ENCODE measurements around the gene CTU1.

The CTU1 gene

DNA sequence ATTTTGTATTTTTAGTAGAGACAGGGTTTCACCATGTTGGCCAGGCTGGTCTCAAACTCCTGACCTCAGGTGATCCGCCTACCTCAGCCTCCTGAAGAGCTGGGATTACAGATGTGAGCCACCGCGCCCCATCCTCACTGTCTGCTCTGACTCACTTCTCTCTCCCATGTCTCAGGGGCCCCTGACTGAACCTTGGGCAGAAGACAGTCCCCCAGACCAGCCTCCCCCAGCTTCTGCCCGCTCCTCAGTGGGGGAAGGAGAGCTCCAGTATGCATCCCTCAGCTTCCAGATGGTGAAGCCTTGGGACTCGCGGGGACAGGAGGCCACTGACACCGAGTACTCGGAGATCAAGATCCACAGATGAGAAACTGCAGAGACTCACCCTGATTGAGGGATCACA lies 21.5 kb upstream of the CTU1 start:
- Histone ChIP-seq H3K9ac (ENCODE audit: low read depth, low read length) (no peak overlapping the region), H3K27me3 (ENCODE audit: control insufficient read depth, insufficient read depth, low read length) (no peaks in the 10 kb centered on the region; the same call in 1 of the 2 replicates), H3K36me3 (ENCODE audit: control insufficient read depth, insufficient read depth, low read length) (no peaks in the 10 kb centered on the region), H3K27ac (ENCODE audit: low read depth, low read length) (no peak overlapping the region), H3K4me3 (ENCODE audit: low read depth, low read length) (no peak overlapping the region), H3K9me3 (ENCODE audit: control insufficient read depth, insufficient read depth, low read length) (no peaks in the 10 kb centered on the region), H3K4me1 (ENCODE audit: control insufficient read depth, insufficient read depth, low read length) (no peaks in the 10 kb centered on the region)

DNA sequence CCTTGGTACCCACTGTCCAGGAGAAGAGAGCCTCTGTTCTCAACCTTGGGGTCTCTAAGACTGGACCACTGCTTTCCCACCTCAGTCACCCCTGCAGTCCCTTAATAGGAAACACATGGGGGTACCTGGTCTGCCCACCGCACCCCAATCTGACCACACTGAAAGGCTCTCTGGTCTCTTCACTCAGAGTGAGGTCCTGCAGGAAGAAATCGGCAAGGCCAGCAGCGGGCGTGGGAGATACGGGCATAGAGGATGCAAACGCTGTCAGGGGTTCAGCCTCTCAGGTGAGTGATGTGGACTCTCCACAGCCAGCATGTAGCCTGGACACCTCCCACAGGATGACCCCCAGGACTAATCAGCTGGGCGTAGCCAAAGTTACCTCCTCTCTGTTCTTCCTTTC lies 20.0 kb upstream of the CTU1 start:
- Histone ChIP-seq H3K36me3 (ENCODE audit: control insufficient read depth, insufficient read depth, low read length) (no peaks in the 10 kb centered on the region), H3K4me1 (ENCODE audit: control insufficient read depth, insufficient read depth, low read length) (no peaks in the 10 kb centered on the region), H3K27me3 (ENCODE audit: control insufficient read depth, insufficient read depth, low read length) (no peaks in the 10 kb centered on the region; the same call in 1 of the 2 replicates), H3K4me3 (ENCODE audit: low read depth, low read length) (no peak overlapping the region), H3K9me3 (ENCODE audit: control insufficient read depth, insufficient read depth, low read length) (no peaks in the 10 kb centered on the region), H3K27ac (ENCODE audit: low read depth, low read length) (no peak overlapping the region), H3K9ac (ENCODE audit: low read depth, low read length) (no peak overlapping the region)

DNA sequence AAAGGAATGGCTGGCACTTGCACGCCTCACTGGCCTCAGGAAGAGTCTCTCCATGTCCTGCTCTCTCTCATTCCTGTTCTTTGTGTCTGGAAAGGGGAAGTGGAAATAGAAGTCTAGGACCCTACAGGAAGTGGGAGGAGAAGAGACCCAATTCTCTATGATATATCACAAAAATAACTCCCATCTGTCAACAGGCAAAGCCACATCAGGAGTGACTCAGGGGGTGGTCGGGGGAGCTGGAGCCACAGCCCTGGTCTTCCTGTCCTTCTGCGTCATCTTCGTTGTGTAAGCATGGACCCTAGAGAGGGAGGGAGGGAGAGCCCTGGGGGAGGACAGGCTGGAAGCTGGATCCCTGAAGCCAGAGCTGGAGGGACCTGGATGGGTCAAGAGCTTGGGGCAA lies 19.5 kb upstream of the CTU1 start:
- H3K9me3 ChIP-seq (ENCODE audit: control insufficient read depth, insufficient read depth, low read length) = no peaks in the 10 kb centered on the region
- H3K27me3 ChIP-seq (ENCODE audit: control insufficient read depth, insufficient read depth, low read length) = no peaks in the 10 kb centered on the region; the same call in 1 of the 2 replicates
- no peak overlapping the region for H3K27ac ChIP-seq (ENCODE audit: low read depth, low read length)
- H3K36me3 ChIP-seq (ENCODE audit: control insufficient read depth, insufficient read depth, low read length) = no peaks in the 10 kb centered on the region
- H3K9ac ChIP-seq (ENCODE audit: low read depth, low read length) = no peak overlapping the region
- H3K4me3 ChIP-seq (ENCODE audit: low read depth, low read length) = no peak overlapping the region
- no peaks in the 10 kb centered on the region for H3K4me1 ChIP-seq (ENCODE audit: control insufficient read depth, insufficient read depth, low read length)

DNA sequence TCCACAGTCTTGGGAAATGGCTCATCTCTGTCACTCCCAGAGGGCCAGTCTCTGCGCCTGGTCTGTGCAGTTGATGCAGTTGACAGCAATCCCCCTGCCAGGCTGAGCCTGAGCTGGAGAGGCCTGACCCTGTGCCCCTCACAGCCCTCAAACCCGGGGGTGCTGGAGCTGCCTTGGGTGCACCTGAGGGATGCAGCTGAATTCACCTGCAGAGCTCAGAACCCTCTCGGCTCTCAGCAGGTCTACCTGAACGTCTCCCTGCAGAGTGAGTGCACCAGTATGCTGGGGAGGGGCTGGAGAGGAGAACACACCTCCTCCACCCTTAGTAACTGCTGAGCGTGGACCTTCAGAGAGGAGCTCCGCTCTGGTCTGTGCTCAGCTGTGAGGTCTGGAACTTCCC lies 18.8 kb upstream of the CTU1 start:
- Histone ChIP-seq H3K36me3 (ENCODE audit: control insufficient read depth, insufficient read depth, low read length) (no peaks in the 10 kb centered on the region), H3K9ac (ENCODE audit: low read depth, low read length) (no peak overlapping the region), H3K27ac (ENCODE audit: low read depth, low read length) (no peak overlapping the region), H3K9me3 (ENCODE audit: control insufficient read depth, insufficient read depth, low read length) (no peaks in the 10 kb centered on the region), H3K4me3 (ENCODE audit: low read depth, low read length) (no peak overlapping the region), H3K27me3 (ENCODE audit: control insufficient read depth, insufficient read depth, low read length) (no peaks in the 10 kb centered on the region; the same call in 1 of the 2 replicates), H3K4me1 (ENCODE audit: control insufficient read depth, insufficient read depth, low read length) (no peaks in the 10 kb centered on the region)

DNA sequence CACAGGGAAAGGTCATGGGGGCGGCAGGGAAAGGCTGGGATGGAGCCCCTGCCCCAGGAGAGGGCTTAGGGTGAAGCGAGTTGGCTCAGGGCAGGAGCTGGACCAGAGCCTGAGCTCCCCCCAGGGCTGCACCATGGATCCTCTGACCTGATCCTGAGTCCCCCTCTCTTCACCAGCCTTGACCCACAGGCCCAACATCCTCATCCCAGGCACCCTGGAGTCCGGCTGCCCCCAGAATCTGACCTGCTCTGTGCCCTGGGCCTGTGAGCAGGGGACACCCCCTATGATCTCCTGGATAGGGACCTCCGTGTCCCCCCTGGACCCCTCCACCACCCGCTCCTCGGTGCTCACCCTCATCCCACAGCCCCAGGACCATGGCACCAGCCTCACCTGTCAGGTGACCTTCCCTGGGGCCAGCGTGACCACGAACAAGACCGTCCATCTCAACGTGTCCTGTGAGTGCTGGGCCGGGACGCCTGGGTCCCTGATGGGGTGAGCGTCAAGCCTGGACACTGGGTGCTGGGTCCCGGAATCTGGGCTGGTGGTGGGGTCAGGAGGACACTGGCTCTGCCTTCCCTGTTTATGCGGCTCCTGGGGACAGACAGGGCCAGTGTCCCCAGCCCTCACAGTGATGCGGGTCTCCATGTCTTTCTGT lies 17.3 kb upstream of the CTU1 start:
- no peak overlapping the region for H3K27ac ChIP-seq (ENCODE audit: low read depth, low read length)
- H3K36me3 ChIP-seq (ENCODE audit: control insufficient read depth, insufficient read depth, low read length) = no peaks in the 10 kb centered on the region
- no peaks in the 10 kb centered on the region; the same call in 1 of the 2 replicates for H3K27me3 ChIP-seq (ENCODE audit: control insufficient read depth, insufficient read depth, low read length)
- H3K4me3 ChIP-seq (ENCODE audit: low read depth, low read length) = no peak overlapping the region
- H3K9ac ChIP-seq (ENCODE audit: low read depth, low read length) = no peak overlapping the region
- H3K4me1 ChIP-seq (ENCODE audit: control insufficient read depth, insufficient read depth, low read length) = no peaks in the 10 kb centered on the region
- H3K9me3 ChIP-seq (ENCODE audit: control insufficient read depth, insufficient read depth, low read length) = no peaks in the 10 kb centered on the region

DNA sequence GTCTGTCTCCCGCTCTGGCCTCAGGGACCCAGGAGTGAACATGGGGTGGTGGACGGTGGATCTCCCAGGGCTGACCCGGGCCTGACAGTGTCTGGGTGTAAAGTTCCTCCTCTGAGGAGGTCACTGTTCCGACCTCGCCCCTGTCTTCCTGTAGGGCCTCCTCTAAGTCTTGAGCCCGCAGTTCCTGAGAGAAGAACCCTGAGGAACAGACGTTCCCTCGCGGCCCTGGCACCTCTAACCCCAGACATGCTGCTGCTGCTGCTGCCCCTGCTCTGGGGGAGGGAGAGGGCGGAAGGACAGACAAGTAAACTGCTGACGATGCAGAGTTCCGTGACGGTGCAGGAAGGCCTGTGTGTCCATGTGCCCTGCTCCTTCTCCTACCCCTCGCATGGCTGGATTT lies 16.5 kb upstream of the CTU1 start, which contains the start of gene SIGLEC9:
TSS of gene SIGLEC9 (plus strand) at position 178 of the 400 bp plus-strand sequence. CDS start at position 247, 69 bp downstream.
- no peak within 1 kb of the TSS for H3K9ac ChIP-seq (ENCODE audit: low read depth, low read length)
- no peaks in the 10 kb centered on the region for H3K36me3 ChIP-seq (ENCODE audit: control insufficient read depth, insufficient read depth, low read length)
- no peak within 1 kb of the TSS for H3K27ac ChIP-seq (ENCODE audit: low read depth, low read length)
- no peak within 1 kb of the TSS for H3K4me3 ChIP-seq (ENCODE audit: low read depth, low read length)
- H3K9me3 ChIP-seq (ENCODE audit: control insufficient read depth, insufficient read depth, low read length) = no peaks in the 10 kb centered on the region
- H3K27me3 ChIP-seq (ENCODE audit: control insufficient read depth, insufficient read depth, low read length) = no peaks in the 10 kb centered on the region
- H3K4me1 ChIP-seq (ENCODE audit: control insufficient read depth, insufficient read depth, low read length) = no peaks in the 10 kb centered on the region

DNA sequence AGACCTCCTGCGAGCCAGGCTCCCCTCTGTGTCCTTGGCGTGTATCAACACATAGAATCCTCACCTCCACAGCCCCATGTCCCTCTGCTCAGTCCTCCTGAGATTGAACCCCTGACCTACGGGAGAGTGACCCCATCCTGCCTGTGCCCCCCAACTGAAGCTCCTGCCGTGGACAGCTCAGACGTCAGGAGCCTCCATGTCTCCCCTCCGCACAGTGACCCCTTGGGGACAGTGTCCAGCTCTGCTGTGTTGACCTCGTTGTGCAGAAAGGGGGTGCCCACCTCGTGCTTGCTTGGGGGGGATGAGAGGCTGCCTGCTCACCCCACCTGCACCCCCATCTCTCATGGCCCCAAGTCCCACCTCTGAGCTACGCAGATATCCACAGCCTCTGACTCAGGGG lies 16.0 kb upstream of the CTU1 start:
- Histone ChIP-seq H3K9ac (ENCODE audit: low read depth, low read length) (no peak overlapping the region), H3K36me3 (ENCODE audit: control insufficient read depth, insufficient read depth, low read length) (no peaks in the 10 kb centered on the region), H3K9me3 (ENCODE audit: control insufficient read depth, insufficient read depth, low read length) (no peaks in the 10 kb centered on the region), H3K4me1 (ENCODE audit: control insufficient read depth, insufficient read depth, low read length) (no peaks in the 10 kb centered on the region), H3K4me3 (ENCODE audit: low read depth, low read length) (no peak overlapping the region), H3K27ac (ENCODE audit: low read depth, low read length) (no peak overlapping the region), H3K27me3 (ENCODE audit: control insufficient read depth, insufficient read depth, low read length) (no peaks in the 10 kb centered on the region)

DNA sequence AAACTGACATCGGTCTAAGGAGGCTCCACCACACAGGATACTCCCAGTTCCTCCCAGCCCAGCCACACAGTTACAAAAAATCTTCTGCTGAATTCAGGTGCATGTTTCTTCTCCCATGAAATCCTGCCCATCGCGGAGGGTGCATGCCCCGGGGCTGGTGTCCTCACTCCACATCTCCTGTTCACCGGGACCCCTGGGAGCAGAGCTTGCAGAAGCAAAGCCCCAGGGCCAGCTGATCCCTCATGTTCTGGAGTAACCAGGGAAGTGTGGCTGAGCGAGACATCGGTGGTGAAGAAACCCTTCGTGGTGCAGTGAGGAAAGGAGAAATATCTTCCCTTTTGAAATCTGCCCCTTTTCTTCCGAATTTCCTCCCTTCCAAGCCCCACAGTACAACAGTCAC lies 15.6 kb upstream of the CTU1 start:
- Histone ChIP-seq H3K36me3 (ENCODE audit: control insufficient read depth, insufficient read depth, low read length) (no peaks in the 10 kb centered on the region), H3K9me3 (ENCODE audit: control insufficient read depth, insufficient read depth, low read length) (no peaks in the 10 kb centered on the region), H3K4me1 (ENCODE audit: control insufficient read depth, insufficient read depth, low read length) (no peaks in the 10 kb centered on the region), H3K27me3 (ENCODE audit: control insufficient read depth, insufficient read depth, low read length) (no peaks in the 10 kb centered on the region), H3K9ac (ENCODE audit: low read depth, low read length) (no peak overlapping the region), H3K27ac (ENCODE audit: low read depth, low read length) (no peak overlapping the region), H3K4me3 (ENCODE audit: low read depth, low read length) (no peak overlapping the region)

DNA sequence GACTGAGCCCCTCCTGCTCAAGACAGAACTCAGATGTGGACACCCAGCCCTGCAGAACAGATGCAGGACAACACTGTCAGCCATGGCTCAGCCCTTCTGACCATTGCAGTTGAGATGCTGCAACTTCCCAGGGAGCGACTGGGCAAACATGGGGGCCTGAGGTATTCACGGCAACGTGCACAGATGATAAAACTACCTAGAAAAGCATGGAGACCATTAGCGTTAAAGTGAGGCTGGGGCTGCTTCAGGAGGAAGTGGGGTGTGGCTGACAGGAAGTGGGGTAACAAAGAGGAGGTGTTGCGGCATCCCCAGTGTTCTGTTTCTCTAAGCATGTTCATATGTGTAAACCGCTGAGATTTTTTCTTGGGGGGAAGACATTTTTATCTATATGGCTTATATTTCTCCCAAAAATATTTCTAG lies 15.2 kb upstream of the CTU1 start:
- Histone ChIP-seq H3K4me3 (ENCODE audit: low read depth, low read length) (no peak overlapping the region), H3K27me3 (ENCODE audit: control insufficient read depth, insufficient read depth, low read length) (no peaks in the 10 kb centered on the region), H3K4me1 (ENCODE audit: control insufficient read depth, insufficient read depth, low read length) (no peaks in the 10 kb centered on the region), H3K9ac (ENCODE audit: low read depth, low read length) (no peak overlapping the region), H3K27ac (ENCODE audit: low read depth, low read length) (no peak overlapping the region), H3K9me3 (ENCODE audit: control insufficient read depth, insufficient read depth, low read length) (no peaks in the 10 kb centered on the region), H3K36me3 (ENCODE audit: control insufficient read depth, insufficient read depth, low read length) (no peaks in the 10 kb centered on the region)

DNA sequence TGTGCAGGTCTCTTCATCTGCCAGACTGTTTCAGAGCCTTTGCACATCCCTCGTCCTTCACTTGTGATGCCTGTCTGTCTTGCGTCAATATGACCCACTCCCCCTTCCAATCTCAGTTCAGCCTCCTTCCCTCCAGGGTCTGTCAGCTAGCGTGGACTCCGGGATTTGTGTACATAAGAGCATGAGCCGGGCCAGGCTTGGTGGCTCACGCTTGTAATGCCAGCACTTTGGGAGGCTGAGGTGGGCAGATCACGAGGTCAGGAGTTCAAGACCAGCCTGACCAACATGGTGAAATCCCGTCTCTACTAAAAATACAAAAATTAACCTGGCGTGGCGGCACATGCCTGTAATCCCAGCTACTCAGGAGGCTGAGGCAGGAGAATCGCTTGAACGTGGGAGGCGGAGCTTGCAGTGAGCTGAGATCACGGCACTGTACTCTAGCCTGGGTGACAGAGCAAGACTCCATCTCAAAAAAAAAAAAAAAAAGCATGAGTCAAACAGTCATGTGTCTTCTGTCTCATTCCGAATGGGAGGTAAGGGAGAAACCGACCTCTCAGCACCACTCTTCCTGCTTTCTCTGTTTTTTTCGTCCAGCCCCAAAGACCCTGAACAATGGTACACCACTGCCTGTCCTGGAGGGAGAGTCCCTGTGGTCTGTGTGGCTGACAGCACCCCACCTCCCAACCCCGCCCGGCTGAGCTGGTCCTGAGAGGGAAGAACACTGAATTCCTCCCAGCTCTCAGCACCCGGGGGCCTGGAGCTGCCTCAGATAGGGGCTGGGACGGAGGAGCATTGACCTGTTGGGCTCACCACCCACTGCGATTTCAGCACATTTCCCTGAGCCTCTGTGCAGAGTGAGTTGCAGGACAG lies 14.1 kb upstream of the CTU1 start:
- H3K27ac ChIP-seq (ENCODE audit: low read depth, low read length) = no peak overlapping the region
- H3K36me3 ChIP-seq (ENCODE audit: control insufficient read depth, insufficient read depth, low read length) = no peaks in the 10 kb centered on the region
- no peaks in the 10 kb centered on the region for H3K9me3 ChIP-seq (ENCODE audit: control insufficient read depth, insufficient read depth, low read length)
- H3K9ac ChIP-seq (ENCODE audit: low read depth, low read length) = no peak overlapping the region
- H3K4me1 ChIP-seq (ENCODE audit: control insufficient read depth, insufficient read depth, low read length) = no peaks in the 10 kb centered on the region
- no peak overlapping the region for H3K4me3 ChIP-seq (ENCODE audit: low read depth, low read length)
- no peaks in the 10 kb centered on the region for H3K27me3 ChIP-seq (ENCODE audit: control insufficient read depth, insufficient read depth, low read length)

DNA sequence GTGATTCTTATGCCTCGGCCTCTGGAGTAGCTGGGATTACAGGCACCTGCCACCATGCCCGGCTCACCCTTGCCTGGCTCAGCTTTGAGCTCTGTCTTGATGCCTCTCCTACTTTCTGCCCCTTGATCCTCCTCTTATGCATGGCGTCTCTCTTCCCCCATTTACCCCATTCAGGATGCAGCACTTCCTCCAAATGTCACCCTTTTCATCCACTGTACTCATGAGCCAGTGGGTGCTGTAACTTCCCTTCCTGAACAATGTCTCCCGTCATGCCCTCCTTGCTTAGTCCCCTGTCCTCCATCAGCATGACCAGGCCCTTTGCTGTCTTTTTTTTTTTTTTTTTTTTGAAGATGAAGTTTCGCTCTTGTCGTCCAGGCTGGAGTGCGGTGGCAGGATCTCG lies 13.0 kb upstream of the CTU1 start:
- Histone ChIP-seq H3K27me3 (ENCODE audit: control insufficient read depth, insufficient read depth, low read length) (0 out of 2 replicates have a peak, but pooled peaks cover 3% of the 10 kb centered on the region), H3K9me3 (ENCODE audit: control insufficient read depth, insufficient read depth, low read length) (no peaks in the 10 kb centered on the region), H3K27ac (ENCODE audit: low read depth, low read length) (no peak overlapping the region), H3K4me1 (ENCODE audit: control insufficient read depth, insufficient read depth, low read length) (no peaks in the 10 kb centered on the region), H3K9ac (ENCODE audit: low read depth, low read length) (no peak overlapping the region), H3K4me3 (ENCODE audit: low read depth, low read length) (no peak overlapping the region), H3K36me3 (ENCODE audit: control insufficient read depth, insufficient read depth, low read length) (no peaks in the 10 kb centered on the region)

Measured in HUES48 (cell line).